Calu3 (cell line): ENCODE results near the gene ELMO1. TPM values are rescaled to one million over a fixed set of nuclear protein-coding genes. Genes with fewer than 3 reads are reported as not detected.

Experiments
- BruUV-seq: library from RNA; stranded (reverse); fragments of 400-500 nt; replicated peaks from 2 replicates; lab custom pipeline; 2021; lab: Mats Ljungman, UMichigan
- CTCF ChIA-PET: fragments of 300-600 bp; sonication (Branson Sonifier 250); formaldehyde crosslinking; loops from one replicate; lab custom pipeline; 2022; ENCODE audit warnings: antibody characterized with exemption; lab: Charles Lee
- DNase-seq: peaks from one replicate; pipeline ENCODE4 v3.0.0; 2022
- H3K27ac Mint-ChIP-seq: one replicate; pipeline ENCODE4 v1.8.0; 2022; ENCODE audit warnings: mixed read lengths; ENCODE audit not compliant: unreplicated experiment
- H3K27me3 Mint-ChIP-seq: one replicate; pipeline ENCODE4 v1.8.0; 2022; ENCODE audit warnings: mixed read lengths; ENCODE audit not compliant: unreplicated experiment
- H3K36me3 Mint-ChIP-seq: one replicate; pipeline ENCODE4 v1.8.0; 2022; ENCODE audit warnings: mild to moderate bottlenecking, moderate library complexity, mixed read lengths; ENCODE audit not compliant: insufficient read depth, unreplicated experiment
- H3K4me1 Mint-ChIP-seq: one replicate; pipeline ENCODE4 v1.8.0; 2022; ENCODE audit warnings: mild to moderate bottlenecking, low read depth, mixed read lengths; ENCODE audit not compliant: unreplicated experiment
- H3K4me3 Mint-ChIP-seq: one replicate; pipeline ENCODE4 v1.8.0; 2022; ENCODE audit warnings: mild to moderate bottlenecking, low read depth, moderate library complexity, mixed read lengths; ENCODE audit not compliant: unreplicated experiment
- H3K9me3 Mint-ChIP-seq: one replicate; pipeline ENCODE4 v1.8.0; 2022; ENCODE audit warnings: low read depth, mixed read lengths; ENCODE audit not compliant: unreplicated experiment
- CTCF ChIP-seq: fragments of 200-600 bp; IDR thresholded peaks from one replicate; pipeline ENCODE4 v1.8.0; 2022; ENCODE audit warnings: antibody characterized with exemption; ENCODE audit not compliant: unreplicated experiment
- intact Hi-C: fragments of 100-400 bp; cut with micrococcal nuclease; formaldehyde crosslinking; loops from one replicate; pipeline ENCODE4 v1.10.0; 2022; ENCODE audit not compliant: unreplicated experiment
- total RNA-seq: library from RNA; stranded (reverse); gene quantifications from 2 replicates; pipeline ENCODE4 v1.2.3, GENCODE V29; 2022

Gene ELMO1
- total RNA-seq, 1 experiment from 2014 or later: not detected

DNA sequence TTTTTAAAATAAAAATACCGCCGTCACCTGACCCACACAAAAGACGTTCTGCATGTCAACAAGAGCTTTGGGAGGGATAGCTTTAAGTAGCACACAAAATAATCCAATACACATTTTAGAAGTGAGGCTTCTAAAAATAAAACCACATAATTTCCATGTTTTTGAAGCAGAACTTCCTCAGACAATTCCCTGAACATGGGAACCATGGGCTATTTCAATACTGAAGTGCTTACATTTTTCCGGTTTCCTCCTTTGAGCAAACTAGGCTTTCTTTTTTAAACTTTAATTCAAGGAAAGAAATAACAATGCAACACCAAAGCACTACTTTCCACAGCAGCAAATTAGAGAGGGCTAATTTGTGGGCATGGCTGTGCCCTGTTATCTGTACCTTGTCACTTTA, 59.9 kb downstream of the ELMO1 start:
- H3K36me3 Mint-ChIP-seq: no peaks in the 10 kb centered on the region
- BruUV-seq: no TSS peak
- TF ChIP-seq CTCF: no peak
- no peaks in the 10 kb centered on the region for H3K27me3 Mint-ChIP-seq
- intact Hi-C loops: no loop called here
- no peak overlapping the region for H3K4me3 Mint-ChIP-seq
- DNase-seq: no peak
- H3K4me1 Mint-ChIP-seq: no peaks in the 10 kb centered on the region
- H3K9me3 Mint-ChIP-seq: no peaks in the 10 kb centered on the region
- no peak overlapping the region for H3K27ac Mint-ChIP-seq
- CTCF ChIA-PET: interaction anchor here (0.6 to 0.7 kb wide), 2 partner anchors 15 to 283 kb away, joined by 3 read pairs; no protein-coding TSS in a partner anchor

DNA sequence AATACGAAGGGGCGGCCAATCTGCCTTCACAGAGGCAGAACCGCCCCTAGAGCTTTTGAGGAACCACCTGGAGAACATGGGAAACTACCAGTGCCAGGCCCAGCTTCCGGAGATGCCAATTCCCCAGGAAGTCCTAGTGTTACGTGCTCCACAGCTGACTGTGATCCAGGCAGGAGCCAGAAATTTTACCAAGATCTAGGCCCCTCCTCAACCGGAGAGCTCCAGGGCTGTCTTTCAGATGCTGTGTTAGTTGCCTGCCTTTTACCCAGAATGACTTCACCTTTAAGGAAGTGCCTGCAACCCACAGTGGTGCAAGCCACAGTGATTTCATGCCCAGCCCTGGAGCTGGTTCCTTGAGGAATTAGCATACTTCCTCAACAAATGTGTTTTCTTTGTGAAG, 62.9 kb downstream of the ELMO1 start:
- DNase-seq: no peak
- Mint-ChIP-seq H3K4me3 (no peak overlapping the region), H3K27ac (no peak overlapping the region), H3K9me3 (no peaks in the 10 kb centered on the region), H3K4me1 (no peaks in the 10 kb centered on the region), H3K27me3 (no peaks in the 10 kb centered on the region), H3K36me3 (no peaks in the 10 kb centered on the region)
- BruUV-seq: no TSS peak
- intact Hi-C loops: no loop called here
- CTCF ChIA-PET: no interaction called here
- no peak for TF ChIP-seq CTCF

- intact Hi-C loops: no loop called here
- H3K4me1 Mint-ChIP-seq: no peaks in the 10 kb centered on the region
- no peak for TF ChIP-seq CTCF
- CTCF ChIA-PET: no interaction called here
- H3K9me3 Mint-ChIP-seq: peaks cover 4% of the 10 kb centered on the region
- no TSS peak for BruUV-seq
- H3K4me3 Mint-ChIP-seq: no peak overlapping the region
- no peak overlapping the region for H3K27ac Mint-ChIP-seq
- no peak for DNase-seq
- no peaks in the 10 kb centered on the region for H3K27me3 Mint-ChIP-seq
- H3K36me3 Mint-ChIP-seq: no peaks in the 10 kb centered on the region
Measured at GRCh38 chr7:37382546-37383088, 66.0 kb downstream of the ELMO1 start.

GRCh38 chr7:37380831-37381230, 67.8 kb downstream of the ELMO1 start:
- BruUV-seq: no TSS peak
- no peaks in the 10 kb centered on the region for H3K27me3 Mint-ChIP-seq
- DNase-seq: no peak
- TF ChIP-seq CTCF: no peak
- CTCF ChIA-PET: no interaction called here
- no peak overlapping the region for H3K27ac Mint-ChIP-seq
- no peaks in the 10 kb centered on the region for H3K36me3 Mint-ChIP-seq
- no peaks in the 10 kb centered on the region for H3K4me1 Mint-ChIP-seq
- peaks cover 8% of the 10 kb centered on the region for H3K9me3 Mint-ChIP-seq
- H3K4me3 Mint-ChIP-seq: no peak overlapping the region
- intact Hi-C loops: no loop called here
